NCI-H526 (cell line): ENCODE results near the gene MXD3.
"Not testable (repeated sequence)": the region's sequence is repeated elsewhere in the genome, so short reads cannot be mapped to it uniquely, and the experiment has no call there.

Experiments
- DNase-seq, 2 experiments: peaks; one replicate each; lab custom pipeline; 2025; lab: John Stamatoyannopoulos, UW

The MXD3 gene

DNA sequence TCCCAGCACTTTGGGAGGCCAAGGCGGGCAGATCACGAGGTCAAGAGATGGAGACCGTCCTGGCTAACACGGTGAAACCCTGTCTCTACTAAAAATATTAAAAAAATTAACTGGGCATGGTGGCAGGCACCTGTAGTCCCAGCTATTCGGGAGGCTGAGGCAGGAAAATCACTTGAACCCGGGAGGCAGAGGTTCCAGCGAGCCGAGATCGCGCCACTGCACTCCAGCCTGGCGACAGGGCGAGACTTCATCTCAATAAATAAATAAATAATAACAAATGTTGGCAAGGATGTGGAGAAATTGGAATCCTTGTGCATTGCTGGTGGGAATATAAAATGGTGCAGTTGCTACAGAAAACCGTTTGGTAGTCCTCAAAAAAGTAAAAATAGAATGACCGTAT lies 31.3 kb upstream of the MXD3 start:
- DNase-seq: not testable (repeated sequence)

DNA sequence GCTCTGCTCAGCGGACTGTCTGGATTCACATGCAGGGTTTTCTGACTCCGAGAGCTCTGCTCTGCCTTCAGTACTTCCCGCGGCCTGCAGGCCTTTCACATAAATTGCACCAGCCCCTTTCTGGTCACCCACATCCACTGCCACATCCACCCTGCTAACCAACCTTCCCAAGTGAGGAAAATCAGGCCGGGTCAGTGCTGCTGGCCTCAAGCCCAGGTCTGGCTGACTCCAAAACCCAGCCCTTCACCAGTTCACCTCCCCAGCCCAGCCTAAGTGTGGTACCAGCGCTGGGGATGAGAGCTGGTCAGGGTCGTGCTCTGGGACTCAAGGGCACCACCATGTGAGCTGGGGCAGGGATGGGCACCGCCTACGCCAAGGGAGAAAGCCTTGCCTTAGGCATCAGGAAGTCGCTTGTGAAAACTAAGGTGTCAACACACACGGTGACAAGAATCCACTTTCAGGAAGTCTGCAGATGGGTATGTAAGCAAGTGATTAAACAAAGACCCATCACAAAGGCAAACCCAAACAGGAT lies 27.5 kb upstream of the MXD3 start:
- no peak for DNase-seq

DNA sequence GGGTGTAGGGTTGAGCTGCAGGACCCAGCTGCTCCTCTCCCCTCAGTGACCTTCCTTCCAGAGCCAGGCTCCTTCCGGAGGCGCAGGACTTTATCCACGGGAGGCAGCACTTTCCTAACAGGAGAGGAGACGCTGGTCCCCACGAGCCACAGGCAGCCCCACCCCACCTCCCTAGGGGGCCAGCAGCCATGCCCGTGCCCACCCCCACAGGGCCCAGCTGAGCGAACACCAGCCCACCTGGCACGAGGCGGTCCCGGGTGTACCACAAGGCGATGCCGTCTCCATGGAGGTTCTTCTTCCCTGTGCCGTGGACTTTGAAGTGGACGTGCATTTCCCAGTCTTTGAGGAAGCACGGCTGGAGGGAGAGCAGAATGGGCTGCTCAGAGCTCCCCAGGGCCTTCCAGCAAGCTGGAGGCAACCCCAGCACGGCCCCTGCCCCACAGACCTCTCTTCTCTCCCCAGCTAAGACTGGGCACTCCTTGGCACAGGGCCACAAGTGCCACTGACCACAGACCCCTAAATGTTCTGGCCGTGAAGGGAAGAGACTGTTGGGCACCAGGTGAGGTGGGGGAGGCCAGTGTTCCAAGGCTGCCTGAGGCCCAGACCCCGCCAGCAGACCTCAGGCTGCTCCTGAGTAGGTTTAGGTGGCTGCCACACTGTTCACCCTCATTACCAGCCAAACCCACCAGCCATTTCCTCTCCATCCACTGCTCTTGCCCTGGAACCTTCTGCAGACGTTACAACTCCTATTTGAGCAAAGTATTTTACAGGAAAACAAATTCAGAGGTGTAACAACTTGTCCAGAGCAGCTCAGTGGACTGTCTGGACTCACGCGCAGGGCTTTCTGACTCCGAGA lies 26.8 kb upstream of the MXD3 start:
- DNase-seq: no peak

DNA sequence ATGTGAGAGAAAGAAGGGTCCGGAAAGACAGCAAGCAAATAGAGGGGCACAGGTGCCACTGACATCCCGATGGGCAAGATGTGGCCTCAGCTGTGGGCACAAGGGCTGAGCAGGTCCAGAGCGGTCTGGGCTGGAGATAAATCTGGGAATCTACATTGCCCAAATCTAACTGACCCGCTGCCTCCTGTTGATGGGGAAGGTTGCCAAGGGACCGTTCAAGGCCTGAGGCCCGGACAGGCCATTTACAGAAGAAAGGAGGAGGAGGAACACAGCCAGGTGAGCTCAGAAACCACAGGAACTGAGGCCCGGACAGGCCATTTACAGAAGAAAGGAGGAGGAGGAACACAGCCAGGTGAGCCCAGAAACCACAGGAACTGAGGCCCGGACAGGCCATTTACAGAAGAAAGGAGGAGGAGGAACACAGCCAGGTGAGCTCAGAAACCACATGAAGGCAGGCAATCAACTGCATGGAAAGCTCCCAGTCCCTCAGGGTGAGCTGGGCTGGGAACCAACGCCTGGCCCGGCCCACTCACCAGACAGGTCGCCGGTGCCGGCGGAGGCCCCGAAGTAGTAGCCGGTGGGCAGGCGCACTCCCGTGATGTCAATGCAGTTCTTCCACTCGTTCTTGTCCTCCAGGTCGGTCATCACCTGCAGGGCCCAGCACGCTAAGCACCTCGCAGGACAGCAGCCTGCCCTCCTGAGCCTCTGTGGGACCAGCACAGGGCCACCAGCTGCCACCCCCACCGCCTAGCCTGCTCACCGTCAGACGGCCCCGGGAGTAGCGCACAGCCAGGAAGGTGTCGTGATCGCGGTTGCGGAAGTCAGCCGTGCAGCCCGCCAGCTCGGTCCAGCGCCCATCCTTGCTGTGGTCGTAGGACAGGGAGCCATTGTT lies 25.2 kb upstream of the MXD3 start:
- DNase-seq: no peak

DNA sequence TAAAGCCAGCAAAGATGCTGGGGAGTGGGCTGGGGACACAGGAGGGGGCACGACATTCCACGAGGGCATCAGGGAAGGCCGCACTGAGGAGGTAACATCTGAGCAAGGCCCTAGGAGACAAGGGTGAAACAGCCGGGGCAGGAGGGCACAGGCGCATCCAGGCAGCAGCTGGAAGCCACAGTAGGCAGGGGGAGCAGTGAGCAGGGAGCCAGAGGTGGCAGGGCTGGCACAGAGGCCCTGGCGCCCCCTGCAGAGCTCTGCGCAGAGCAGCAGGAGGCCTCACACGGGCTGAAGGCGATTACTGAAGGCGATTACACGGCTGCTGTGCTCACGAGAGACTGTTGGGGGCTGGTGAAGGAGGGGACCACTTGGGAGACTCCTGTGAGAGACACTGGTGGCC lies 24.4 kb upstream of the MXD3 start:
- peak in 1 of 2 experiments; percentile 42 for DNase-seq

DNA sequence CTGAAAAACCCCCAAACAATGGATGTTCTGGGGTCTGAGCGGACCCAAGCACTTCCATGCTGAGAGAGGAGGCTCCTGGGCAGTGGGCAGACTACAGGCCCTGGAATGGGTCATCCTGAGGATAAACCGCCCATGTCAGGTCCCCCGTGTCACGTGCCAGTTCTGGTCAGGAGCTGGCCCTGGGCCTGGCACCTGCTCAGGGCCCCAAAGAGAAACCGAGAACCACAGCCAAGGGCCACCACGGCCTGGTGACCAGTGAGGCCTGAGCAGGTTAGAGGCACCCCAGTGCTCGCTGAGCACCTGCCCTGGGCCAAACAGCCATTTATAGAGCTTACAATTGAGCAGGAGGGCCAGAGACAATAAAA lies 24.0 kb upstream of the MXD3 start:
- DNase-seq: no peak

DNA sequence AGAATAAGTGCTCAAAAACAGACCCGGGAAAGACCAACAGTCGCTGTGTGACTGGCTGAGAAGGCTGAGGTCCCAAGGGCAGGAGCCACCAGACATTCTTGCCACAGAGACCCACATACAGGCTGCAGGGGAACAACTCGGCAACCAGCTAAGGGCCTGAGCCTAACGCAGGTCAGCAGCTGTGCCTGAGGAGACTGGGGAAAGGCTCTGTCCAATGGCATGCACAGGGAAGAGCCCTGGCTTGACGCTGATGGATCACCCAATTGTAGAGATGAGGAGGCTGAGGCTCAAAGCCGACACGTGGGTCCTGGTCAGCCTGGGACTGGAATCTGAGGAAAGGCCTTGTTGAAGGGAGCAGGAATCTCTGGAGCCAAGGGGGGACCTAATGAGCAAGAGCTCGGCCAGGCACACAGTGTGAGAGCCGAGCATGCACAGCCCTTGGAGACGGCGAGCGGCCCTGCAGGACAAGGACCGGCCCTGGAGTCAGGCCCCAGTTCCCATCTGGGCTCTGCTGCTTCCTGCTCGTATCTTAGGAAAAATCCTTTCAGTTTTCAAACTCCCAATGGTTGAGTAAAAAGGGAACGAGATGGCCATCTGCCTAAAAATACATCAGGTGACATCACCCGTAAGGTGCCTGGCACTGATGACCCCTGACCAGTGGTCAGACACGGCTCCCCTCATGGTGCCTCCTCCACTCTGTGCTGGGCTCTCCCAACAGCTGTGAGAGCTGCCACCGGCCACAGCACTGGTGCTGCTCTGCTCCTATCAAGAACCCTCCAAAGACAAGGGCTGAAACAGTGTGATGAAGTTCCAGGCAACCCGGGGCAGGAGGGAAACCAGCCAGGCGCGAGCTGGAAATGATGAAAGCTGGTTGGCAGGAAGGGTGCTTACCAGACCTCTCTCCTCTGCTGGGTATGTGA lies 23.3 kb upstream of the MXD3 start:
- DNase-seq: no peak

DNA sequence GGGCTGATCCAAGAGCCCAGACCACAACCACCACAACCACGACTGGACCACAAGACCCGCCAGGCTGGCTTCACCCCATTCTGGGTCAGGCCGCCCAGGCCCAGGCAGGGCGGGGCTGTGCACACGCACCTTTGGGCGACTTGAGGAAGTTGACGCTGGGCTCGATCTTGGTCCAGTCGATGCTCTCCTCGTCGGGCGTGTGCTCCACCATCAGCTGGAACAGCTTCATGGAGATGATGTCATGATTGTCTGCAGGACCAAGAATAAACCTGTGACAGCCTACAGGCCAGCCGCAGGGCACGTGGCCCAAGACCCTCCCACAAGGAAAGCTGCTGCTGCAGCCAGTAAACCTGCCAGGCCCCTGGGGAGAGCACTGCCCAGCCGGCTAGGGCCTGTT lies 22.5 kb upstream of the MXD3 start:
- no peak for DNase-seq

DNA sequence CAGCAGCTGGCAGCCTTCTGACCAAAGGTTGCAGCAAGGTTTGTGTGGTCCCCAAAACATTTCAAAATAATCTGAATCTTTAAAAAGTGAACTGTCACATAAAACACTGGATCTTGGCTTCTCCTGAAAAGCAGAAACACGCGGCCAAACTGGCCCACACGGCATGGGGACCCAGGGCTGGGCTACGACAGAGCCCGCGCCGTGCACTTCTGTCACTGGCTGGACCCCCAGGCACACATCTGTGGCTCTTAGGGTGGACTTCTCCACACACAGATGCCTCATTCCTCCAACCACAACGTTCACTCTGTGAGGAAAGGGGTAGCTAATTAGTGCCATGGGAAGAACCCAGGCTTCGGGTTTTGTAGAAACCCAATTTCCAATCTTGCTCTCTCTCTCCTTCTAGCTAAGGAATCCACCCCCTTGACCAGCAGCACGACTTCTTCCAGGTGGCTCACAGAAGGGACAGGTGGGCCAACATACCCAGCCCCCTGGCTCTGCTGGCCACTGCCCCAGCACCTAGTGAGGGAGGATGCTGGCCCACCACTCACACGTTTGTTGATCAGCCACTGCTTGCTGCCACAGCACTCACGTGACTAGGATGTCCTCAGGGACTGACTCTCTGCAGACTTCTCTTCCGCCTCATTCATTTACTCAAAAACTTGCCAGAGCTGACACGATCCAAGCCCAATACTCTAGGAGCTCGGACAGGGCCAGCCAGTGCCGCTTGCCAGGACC lies 21.9 kb upstream of the MXD3 start:
- DNase-seq: no peak

DNA sequence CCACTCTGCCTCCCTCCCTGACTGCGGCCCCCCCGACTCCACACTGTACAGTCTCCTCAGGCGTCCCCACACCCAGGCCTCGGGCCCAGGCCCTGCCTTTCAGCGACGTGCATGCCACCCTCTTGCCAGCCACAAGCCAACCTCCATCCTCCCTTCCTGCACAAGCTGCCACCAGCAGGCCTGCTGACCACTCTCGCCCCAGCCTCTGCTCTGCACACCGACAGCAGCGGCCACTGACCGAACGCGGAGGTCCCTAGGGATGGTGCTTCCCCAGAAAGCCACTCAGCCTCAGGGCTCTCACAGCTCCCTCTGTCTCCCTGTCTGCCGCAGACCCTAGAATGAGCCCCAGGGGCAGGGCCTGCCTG lies 21.2 kb upstream of the MXD3 start:
- DNase-seq: no peak

DNA sequence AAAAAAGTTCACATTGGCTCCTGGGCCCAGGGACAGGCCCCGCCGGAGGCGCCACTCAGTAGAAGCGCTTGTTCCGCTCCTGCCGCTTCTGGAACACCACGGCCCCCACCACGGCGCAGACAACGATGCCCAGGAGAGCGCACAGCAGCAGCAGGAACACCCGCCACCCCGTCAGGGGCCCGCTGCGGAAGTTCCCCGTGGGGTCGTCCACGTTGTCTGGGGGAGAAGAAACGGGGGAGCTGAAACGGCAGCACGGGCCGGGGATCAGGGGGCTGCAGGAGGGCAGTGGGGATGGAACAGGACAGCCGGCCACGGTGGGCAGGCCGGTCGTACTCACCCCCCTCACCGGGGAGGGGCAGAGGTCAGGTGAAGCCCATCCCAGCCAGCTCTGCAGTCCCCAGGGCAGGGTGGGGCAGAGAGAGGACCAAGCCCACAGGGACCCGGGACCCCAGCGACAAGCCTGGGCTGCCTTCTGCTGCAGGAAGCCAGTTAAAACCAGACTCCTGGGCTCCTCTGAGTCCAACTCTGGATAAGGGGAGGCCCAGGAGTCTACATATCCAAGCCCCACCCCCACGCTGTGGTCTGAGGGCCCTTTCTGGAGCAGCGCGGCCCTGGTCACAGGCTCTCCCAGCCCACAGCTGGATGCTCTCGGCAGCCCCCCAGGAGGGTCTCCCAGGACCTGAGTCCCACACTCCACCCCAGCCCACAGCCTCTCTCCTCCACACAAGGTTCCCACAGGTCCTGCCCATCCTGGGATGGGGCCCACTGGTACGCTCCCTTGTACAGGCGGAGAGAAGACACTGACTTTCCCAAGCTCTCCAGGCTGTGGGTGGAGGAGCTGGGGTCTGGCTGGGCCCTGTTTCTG lies 20.6 kb upstream of the MXD3 start:
- DNase-seq: no peak

DNA sequence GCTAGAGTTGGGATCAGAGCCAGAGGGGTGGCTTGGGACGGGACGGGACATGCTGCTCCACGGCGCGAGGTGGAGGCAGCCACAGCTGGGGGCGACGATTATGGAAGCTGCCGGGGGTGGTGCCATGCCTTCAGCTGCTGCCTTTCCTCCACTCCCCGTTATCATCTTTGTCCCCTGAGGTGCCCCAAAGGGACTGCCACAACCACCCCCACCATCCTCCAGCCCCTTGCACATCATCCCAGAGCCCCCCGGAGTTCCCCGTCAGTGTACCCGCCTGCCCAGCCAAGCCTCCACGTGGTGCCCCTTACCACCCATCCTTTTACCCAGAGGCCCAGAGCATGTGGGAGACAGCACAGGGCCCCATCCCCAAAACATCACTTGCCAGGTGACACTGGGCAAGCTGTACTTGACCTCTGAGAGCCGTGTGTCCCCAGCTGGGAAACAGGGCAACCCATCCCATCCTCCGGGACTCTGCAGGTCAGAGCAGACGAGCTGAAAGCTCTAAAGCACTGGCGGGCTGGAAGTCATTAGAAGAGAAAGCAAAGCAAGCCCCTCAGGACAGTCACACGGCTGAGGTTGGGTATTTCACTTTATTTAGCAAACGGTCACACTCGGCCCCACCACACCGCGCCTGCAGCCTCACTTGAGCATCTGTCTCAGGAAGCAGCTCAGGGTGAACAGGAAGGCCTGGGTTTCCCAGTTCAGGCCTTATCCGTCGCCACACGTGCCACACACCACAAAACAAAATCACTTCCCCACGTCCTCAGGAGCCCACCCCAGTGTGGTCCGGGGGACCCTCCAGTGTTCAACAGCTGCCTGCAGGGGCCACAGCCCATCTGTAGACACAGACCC lies 19.5 kb upstream of the MXD3 start:
- DNase-seq: no peak

DNA sequence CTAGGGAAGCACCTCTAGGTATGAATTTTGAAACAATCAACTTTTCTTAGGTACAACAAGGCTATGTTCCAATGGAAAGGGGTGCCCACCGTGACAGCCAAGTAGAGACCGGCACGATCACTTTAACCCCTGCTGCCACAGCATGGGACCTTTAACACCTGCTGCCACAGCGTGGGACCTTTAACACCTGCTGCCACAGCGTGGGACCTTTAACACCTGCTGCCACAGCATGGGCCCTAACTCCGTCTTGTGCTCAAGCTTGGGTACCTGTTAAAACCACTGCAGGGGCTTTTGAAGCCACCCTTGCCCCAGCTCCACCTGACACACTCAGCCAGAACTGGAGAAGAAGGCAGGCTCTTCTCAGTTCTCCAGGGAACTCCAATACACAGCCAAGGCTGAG lies 18.2 kb upstream of the MXD3 start:
- DNase-seq: no peak

DNA sequence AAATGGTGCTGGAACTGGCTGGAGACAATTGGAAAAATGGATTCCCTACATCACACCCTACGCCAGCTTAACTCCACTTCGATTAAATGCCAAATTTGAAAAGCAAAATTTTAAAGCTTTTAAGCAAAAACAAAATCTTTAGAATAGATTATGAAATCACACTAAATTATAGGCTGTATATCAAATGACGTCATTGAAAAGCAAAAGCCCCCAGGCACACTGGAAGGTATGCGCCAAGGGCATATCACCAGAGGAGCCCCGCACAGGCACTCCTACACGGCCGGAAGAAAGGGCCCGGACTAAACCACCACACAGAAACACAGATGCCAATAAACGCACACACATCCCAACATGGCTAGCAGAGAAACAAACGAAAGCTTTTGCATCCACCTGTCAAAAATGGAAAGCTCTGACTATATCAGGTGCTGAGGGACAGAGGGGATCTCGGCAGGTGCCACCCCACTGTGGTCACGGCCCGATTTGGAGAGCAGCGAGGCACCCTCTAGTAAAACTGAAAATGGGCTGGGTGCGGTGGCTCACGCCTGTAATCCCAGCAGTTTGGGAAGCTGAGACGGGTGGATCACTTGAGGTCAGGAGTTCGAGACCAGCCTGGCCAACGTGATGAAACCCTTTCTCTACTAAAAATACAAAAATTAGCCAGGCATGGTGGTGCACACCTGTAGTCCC lies 17.0 kb upstream of the MXD3 start:
- DNase-seq: no peak

DNA sequence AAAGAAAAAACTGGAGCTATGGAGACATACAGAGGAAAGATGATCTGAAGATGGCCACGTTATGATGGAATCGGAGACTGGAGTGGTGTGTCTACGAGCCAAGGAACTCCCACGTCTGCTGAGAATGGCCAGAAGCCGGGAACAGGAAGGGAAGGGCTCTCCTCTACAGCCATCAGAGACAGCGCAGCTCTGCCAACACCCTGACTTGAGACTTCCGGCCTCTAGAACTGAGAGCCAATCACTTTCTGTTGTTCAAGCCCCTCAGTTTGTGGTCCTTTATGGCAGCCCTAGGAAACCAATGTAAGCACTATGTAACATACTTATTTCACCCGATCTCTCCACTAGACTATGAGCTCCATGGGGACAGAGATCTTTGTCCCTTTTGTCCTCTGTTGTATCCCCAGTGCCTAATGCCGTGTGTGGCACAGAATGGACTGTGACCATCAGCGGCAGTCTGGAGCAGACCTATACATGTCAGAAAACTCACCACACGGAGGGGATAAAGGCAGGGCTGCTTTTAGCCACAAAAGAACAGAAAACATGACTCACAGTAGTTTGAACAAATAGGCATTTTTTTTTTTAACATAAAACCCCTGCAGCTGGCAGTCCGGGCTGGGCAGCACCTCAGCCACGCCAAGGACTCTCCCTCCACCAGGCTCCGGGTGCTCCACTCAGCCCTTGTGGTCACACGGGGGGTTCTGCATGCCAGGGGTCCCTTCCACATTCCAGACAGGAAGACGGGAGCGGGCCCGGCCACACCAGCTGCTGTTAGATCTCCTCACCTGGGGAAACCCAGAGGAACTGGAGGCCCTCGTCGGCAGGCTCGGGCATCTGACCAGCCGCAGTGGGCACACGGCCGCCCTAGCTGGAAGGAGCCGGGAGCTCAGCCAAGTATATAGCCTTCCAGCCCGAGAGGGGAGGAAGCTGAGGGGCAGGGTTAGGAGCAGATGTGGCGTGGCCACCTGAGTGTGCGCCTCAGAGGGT lies 16.1 kb upstream of the MXD3 start:
- no peak for DNase-seq

DNA sequence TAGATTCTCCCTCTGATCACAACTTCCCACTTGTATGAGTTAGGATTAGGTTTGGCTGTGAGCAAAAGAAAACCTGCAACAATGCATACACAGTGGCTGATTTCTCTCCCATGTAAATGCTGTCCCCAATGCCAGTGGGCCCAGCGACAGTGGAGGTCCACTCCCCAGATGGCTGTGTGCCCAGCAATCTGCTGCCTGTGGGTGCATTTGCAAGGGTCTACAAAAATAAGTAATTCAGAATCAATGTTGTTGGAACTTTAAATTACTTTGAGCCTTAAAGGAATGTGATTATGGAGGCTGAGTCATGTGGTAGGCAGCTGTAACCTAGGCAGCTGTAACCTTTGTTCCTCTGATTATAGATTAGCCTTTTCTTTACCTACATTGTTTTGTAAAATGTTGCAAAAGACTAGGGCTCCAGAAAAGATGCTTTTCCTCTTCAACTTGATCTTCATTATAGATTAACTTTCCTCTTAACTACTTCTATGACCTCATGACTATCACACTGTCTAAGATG lies 14.2 kb upstream of the MXD3 start:
- no peak for DNase-seq

DNA sequence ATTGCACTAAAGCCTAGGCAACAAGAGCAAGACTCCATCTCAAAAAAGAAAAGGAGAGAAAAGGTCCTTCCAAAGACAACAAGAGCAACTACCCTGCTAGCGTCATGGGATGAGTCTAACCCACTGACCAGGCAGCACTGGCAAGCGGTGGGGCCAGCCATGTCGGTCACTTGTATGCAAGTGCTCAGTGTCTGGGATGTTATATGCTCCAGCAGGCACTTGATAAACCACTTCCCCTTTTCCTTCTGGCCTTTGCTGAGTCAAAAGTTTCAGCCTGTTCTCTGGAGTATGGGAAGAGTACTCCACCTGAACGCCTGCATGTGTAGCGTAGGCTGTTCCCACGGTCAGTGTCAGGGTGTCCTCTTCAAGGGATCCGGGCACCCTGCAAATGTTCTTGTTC lies 9.2 kb upstream of the MXD3 start:
- no peak for DNase-seq
